GM12878 (cell line): ENCODE results near the gene TOMT. TPM values are rescaled to one million over a fixed set of nuclear protein-coding genes. Genes with fewer than 3 reads are reported as not detected.
A peak's percentile ranks its signal among the peaks of the same experiment; 100 is the strongest.

Source experiments
- ATAC-seq: fragments of 200-7000 bp; cut with Tn5 transposase; 3 replicates; pipeline ENCODE4 v1.9.1; 2020; ENCODE audit warnings: mild to moderate bottlenecking, moderate library complexity
- BruUV-seq: library from RNA; stranded (reverse); fragments of 400-500 nt; replicated peaks from 2 replicates; lab custom pipeline; 2021; lab: Mats Ljungman, UMichigan
- CTCF ChIA-PET: fragments of 300-600 bp; sonication (Branson Sonifier 250); formaldehyde crosslinking; extraction: SDS; loops from one replicate; lab custom pipeline; 2021; ENCODE audit warnings: inconsistent platforms; lab: Yijun Ruan, JAX
- POLR2A ChIA-PET: fragments of 350-600 bp; formaldehyde crosslinking; extraction: SDS; loops from one replicate; lab custom pipeline; 2021; ENCODE audit warnings: inconsistent platforms; lab: Charles Lee
- RAD21 ChIA-PET: fragments of 300-600 bp; sonication (Branson Sonifier 250); formaldehyde crosslinking; loops from one replicate; lab custom pipeline; 2023; ENCODE audit warnings: antibody characterized with exemption; ENCODE audit not compliant: unreplicated experiment; lab: Charles Lee
- SMC1A ChIA-PET: fragments of 300-600 bp; sonication (Branson Sonifier 250); formaldehyde crosslinking; loops from one replicate; lab custom pipeline; 2023; ENCODE audit not compliant: unreplicated experiment, uncharacterized antibody; lab: Charles Lee
- DNase-seq: peaks from one replicate; pipeline ENCODE4 v3.0.0-alpha.2; 2011; ENCODE audit warnings: low read depth, low spot score
- FAIRE-seq: peaks from 3 replicates; lab custom pipeline; 2011; peaks lifted over from hg19 to GRCh38; lab: Jason Lieb, UNC
- H2AFZ ChIP-seq: 2 replicates; pipeline ENCODE4 v1.6.0; 2011; ENCODE audit warnings: low read depth, low read length, control low read depth; ENCODE audit not compliant: control insufficient read depth
- H3K27ac ChIP-seq: 2 replicates; pipeline ENCODE4 v1.5.1; 2011; ENCODE audit warnings: control low read depth; ENCODE audit not compliant: control insufficient read depth, insufficient read depth
- H3K27me3 ChIP-seq, 2 experiments: replicated peaks in 1 of 2; 2 replicates each; pipeline versions ENCODE4 v1.6.0 to v1.6.1; 2011; ENCODE audit warnings: low read length in 1 of 2; ENCODE audit not compliant: control insufficient read depth in 2 of 2, insufficient read depth in 2 of 2
- H3K36me3 ChIP-seq, 2 experiments: 2 replicates each; pipeline ENCODE4 v1.5.1; 2011; ENCODE audit warnings: low read length in 1 of 2; ENCODE audit not compliant: control insufficient read depth in 2 of 2, insufficient read depth in 2 of 2
- H3K4me1 ChIP-seq: 2 replicates; pipeline ENCODE4 v1.6.1; 2011; ENCODE audit warnings: mild to moderate bottlenecking, low read length, moderate library complexity, mixed read lengths; ENCODE audit not compliant: control insufficient read depth, insufficient read depth
- H3K4me2 ChIP-seq: 2 replicates; pipeline ENCODE4 v1.6.0; 2011; ENCODE audit warnings: control low read depth; ENCODE audit not compliant: control insufficient read depth, insufficient read depth
- H3K4me3 ChIP-seq: fragments of 200-600 bp; sonication (generic); 2 replicates; pipeline ENCODE4 v1.5.1; 2016
- H3K79me2 ChIP-seq: 2 replicates; pipeline ENCODE4 v1.6.0; 2011; ENCODE audit warnings: low read length; ENCODE audit not compliant: control insufficient read depth, insufficient read depth
- H3K9ac ChIP-seq: 2 replicates; pipeline ENCODE4 v1.8.0; 2011; ENCODE audit warnings: low read length, control low read depth, mixed read lengths; ENCODE audit not compliant: control insufficient read depth, insufficient read depth
- H3K9me3 ChIP-seq: replicated peaks from 3 replicates; pipeline ENCODE4 v1.5.1; 2011; ENCODE audit warnings: mild to moderate bottlenecking, low read length; ENCODE audit not compliant: control insufficient read depth, insufficient read depth
- H4K20me1 ChIP-seq: 2 replicates; pipeline ENCODE4 v1.6.0; 2011; ENCODE audit not compliant: control insufficient read depth, insufficient read depth
- BACH1 ChIP-seq: fragments of 450-650 bp; IDR thresholded peaks from 2 replicates; pipeline ENCODE4 v1.6.1; 2017; ENCODE audit warnings: mild to moderate bottlenecking, borderline replicate concordance
- ESRRA ChIP-seq: IDR thresholded peaks from 2 replicates; pipeline ENCODE4 v1.6.1; 2012; ENCODE audit warnings: mild to moderate bottlenecking, low read length, improper control_type of control experiment
- EZH2 ChIP-seq: IDR thresholded peaks from 2 replicates; pipeline ENCODE4 v1.6.1; 2012; ENCODE audit warnings: low read depth, mild to moderate bottlenecking, control low read depth, inconsistent platforms, low read length, borderline replicate concordance; ENCODE audit not compliant: control insufficient read depth
- FOXM1 ChIP-seq: IDR thresholded peaks from 2 replicates; pipeline ENCODE4 v1.6.1; 2012; ENCODE audit warnings: low read depth, mild to moderate bottlenecking, inconsistent platforms, low read length, moderate library complexity
- HCFC1 ChIP-seq: fragments of 150-350 bp; IDR thresholded peaks from 2 replicates; pipeline ENCODE4 v1.6.1; 2014; ENCODE audit warnings: low read length
- HDGF ChIP-seq: fragments of 450-650 bp; IDR thresholded peaks from 2 replicates; pipeline ENCODE4 v1.6.1; 2016; ENCODE audit warnings: antibody characterized with exemption
- IKZF2 ChIP-seq, 2 experiments: fragments of 450-650 bp; IDR thresholded peaks; 2 replicates each; pipeline ENCODE4 v1.6.1; 2017; ENCODE audit warnings: mild to moderate bottlenecking in 2 of 2, moderate library complexity in 2 of 2
- JUNB ChIP-seq: IDR thresholded peaks from 2 replicates; pipeline ENCODE4 v1.6.1; 2016; ENCODE audit warnings: antibody characterized with exemption, mild to moderate bottlenecking
- MTA3 ChIP-seq: IDR thresholded peaks from 2 replicates; pipeline ENCODE4 v1.6.1; 2012; ENCODE audit warnings: low read length, inconsistent platforms, borderline replicate concordance
- NFIC ChIP-seq: IDR thresholded peaks from 2 replicates; pipeline ENCODE4 v1.6.1; 2012; ENCODE audit warnings: low read depth, mild to moderate bottlenecking, inconsistent platforms, low read length, moderate library complexity
- RUNX3 ChIP-seq: IDR thresholded peaks from 2 replicates; pipeline ENCODE4 v1.6.1; 2012; ENCODE audit warnings: low read length, inconsistent platforms
- SMARCA5 ChIP-seq: fragments of 450-650 bp; IDR thresholded peaks from 2 replicates; pipeline ENCODE4 v1.6.1; 2017; ENCODE audit warnings: mild to moderate bottlenecking
- SREBF2 ChIP-seq: IDR thresholded peaks from 2 replicates; pipeline ENCODE4 v1.6.1; 2012; ENCODE audit warnings: mild to moderate bottlenecking, low read length
- SUZ12 ChIP-seq: fragments of 200-600 bp; sonication (generic); IDR thresholded peaks from one replicate; pipeline ENCODE4 v1.6.1; 2018; ENCODE audit warnings: antibody characterized with exemption, mild to moderate bottlenecking; ENCODE audit not compliant: unreplicated experiment
- TBL1XR1 ChIP-seq: IDR thresholded peaks from 2 replicates; pipeline ENCODE4 v1.6.1; 2012; ENCODE audit warnings: low read depth, low read length, improper control_type of control experiment
- ZBED1 ChIP-seq: IDR thresholded peaks from 2 replicates; pipeline ENCODE4 v1.6.1; 2016; ENCODE audit warnings: borderline replicate concordance
- ZNF274 ChIP-seq: IDR thresholded peaks from one replicate; pipeline ENCODE4 v1.8.0; 2011; ENCODE audit not compliant: insufficient read length, insufficient read depth
- ZNF622 ChIP-seq: fragments of 450-650 bp; IDR thresholded peaks from 2 replicates; pipeline ENCODE4 v1.6.1; 2017; ENCODE audit warnings: mild to moderate bottlenecking, inconsistent platforms
- whole genome bisulfite sequencing: methylation state at CpG from one replicate; pipeline ENCODE4 v1.1.6; 2016; ENCODE audit warnings: low lambda C conversion rate; ENCODE audit not compliant: insufficient replicate concordance, insufficient coverage; ENCODE audit errors: missing lambda C conversion rate; 5-methylcytosine and 5-hydroxymethylcytosine counted together
- in situ Hi-C: fragments of 300-500 bp; cut with MboI; formaldehyde crosslinking; loops from 9 replicates; pipeline ENCODE4 v1.14.3; 2018; ENCODE audit warnings: mixed read lengths
- intact Hi-C: fragments of 100-400 bp; cut with micrococcal nuclease; formaldehyde crosslinking; loops from one replicate; pipeline ENCODE4 v1.14.2; 2022; ENCODE audit not compliant: unreplicated experiment
- polyA plus RNA-seq, 11 experiments: library from polyadenylated mRNA; depleted of rRNA in 4 of 11; unstranded in 6 of 11; stranded (reverse) in 5 of 11; fragments of >200 nt; fragmentation: Nextera tagmentation in 4 of 11; fragmentation: Illumina TruSeq in 1 of 11; extraction: Ambion mirVana in 4 of 11; extraction: Trizol in 1 of 11; gene quantifications; 1 replicate in 1 of 11; 2 replicates in 10 of 11; pipeline versions ENCODE4 v1.2.1 to v1.2.3, GENCODE V29; 2011 to 2016; ENCODE audit warnings: inconsistent platforms in 2 of 11, missing spikeins in 2 of 11, low read depth in 1 of 11
- total RNA-seq, 4 experiments: library from RNA; depleted of rRNA in 3 of 4; stranded (reverse); fragments of >200 nt in 3 of 4; fragmentation: Illumina TruSeq in 1 of 4; extraction: Trizol in 1 of 4; gene quantifications; 2 replicates each; pipeline versions ENCODE4 v1.2.1 to v1.2.3, GENCODE V29; 2013 to 2021
- TF ChIP-seq, protein P1 (sequence below): fragments of 450-650 bp; IDR thresholded peaks from 2 replicates; pipeline ENCODE4 v1.6.1; 2014; ENCODE audit warnings: mild to moderate bottlenecking
- TF ChIP-seq, protein P2 (sequence below): fragments of 150-350 bp; IDR thresholded peaks from 2 replicates; pipeline ENCODE4 v1.6.1; 2016; ENCODE audit warnings: low read depth, low read length

Gene TOMT
- total and polyA plus RNA-seq, 10 of the 15 experiments (the other 5 are each of a cell fraction or from before 2014, with no cell fraction given), result not detected

- Histone ChIP-seq H3K9me3 (no peaks in the 10 kb centered on the region), H2AFZ (peak within 1 kb of the TSS; percentile 93), H3K27ac (peak within 1 kb of the TSS; percentile 78), H3K27me3 (no peaks in the 10 kb centered on the region), H4K20me1 (no peaks in the 10 kb centered on the region), H3K4me1 (peaks cover 16% of the 10 kb centered on the region), H3K4me3 (peak within 1 kb of the TSS; percentile 77), H3K36me3 (0 out of 4 replicates have a peak, but pooled peaks cover 0 to 2% of the 10 kb centered on the region in 2 experiments), H3K4me2 (peak within 1 kb of the TSS; percentile 89), H3K79me2 (peaks cover 41% of the 10 kb centered on the region), H3K9ac (peak within 1 kb of the TSS; percentile 72)
- 1% methylated on average over 60 of the region's 60 CpGs for WGBS
- DNase-seq (peak; percentile 99), ATAC-seq (peak; percentile 97), FAIRE-seq (peak; percentile 98)
- BruUV-seq, result no TSS peak
- ChIA-PET RAD21 (interaction anchor here (1.1 to 2.4 kb wide), 2 partner anchors 10 to 43 kb away, joined by 4 to 16 read pairs; no protein-coding TSS in a partner anchor), POLR2A (interaction anchor here (0.9 to 1.9 kb wide), 5 partner anchors 32 to 153 kb away, joined by 3 to 13 read pairs (median 4); partner anchors contain the start of genes ANAPC15 and XNDC1N), CTCF (interaction anchor here (1.0 to 2.9 kb wide), 6 partner anchors 10 to 55 kb away, joined by 3 to 49 read pairs (median 16); no protein-coding TSS in a partner anchor), SMC1A (interaction anchor here (0.6 to 3.5 kb wide), 8 partner anchors 10 to 102 kb away, joined by 3 to 30 read pairs (median 4); no protein-coding TSS in a partner anchor)
- in situ Hi-C loops, result no loop called here
- intact Hi-C loops, result loop anchor here (1.0 to 2.0 kb wide), 2 partner anchors 23 to 40 kb away; partner anchors contain the start of gene LAMTOR1
- TF ChIP-seq ZBED1 (no peak; the same call in 1 of the 2 replicates), SUZ12 (no peak), BACH1 (peak; percentile 47; the same call in 1 of the 2 replicates), SREBF2 (no peak), HDGF (0 out of 2 replicates have a peak, but pooled peaks have one; percentile 63), ZNF274 (no peak), ZNF622 (no peak), MTA3 (no peak), ESRRA (no peak), HCFC1 (peak; percentile 92), JUNB (no peak), EZH2 (no peak), SMARCA5 (no peak), FOXM1 (peak; percentile 45; the same call in 1 of the 2 replicates), NFIC (peak; percentile 21; the same call in 1 of the 2 replicates), IKZF2 (IDR thresholded peaks at IDR 0.05) (peak; percentile 53 to 60), RUNX3 (peak; percentile 21; the same call in 1 of the 2 replicates), TBL1XR1 (no peak)
- TF ChIP-seq, protein P1, sequence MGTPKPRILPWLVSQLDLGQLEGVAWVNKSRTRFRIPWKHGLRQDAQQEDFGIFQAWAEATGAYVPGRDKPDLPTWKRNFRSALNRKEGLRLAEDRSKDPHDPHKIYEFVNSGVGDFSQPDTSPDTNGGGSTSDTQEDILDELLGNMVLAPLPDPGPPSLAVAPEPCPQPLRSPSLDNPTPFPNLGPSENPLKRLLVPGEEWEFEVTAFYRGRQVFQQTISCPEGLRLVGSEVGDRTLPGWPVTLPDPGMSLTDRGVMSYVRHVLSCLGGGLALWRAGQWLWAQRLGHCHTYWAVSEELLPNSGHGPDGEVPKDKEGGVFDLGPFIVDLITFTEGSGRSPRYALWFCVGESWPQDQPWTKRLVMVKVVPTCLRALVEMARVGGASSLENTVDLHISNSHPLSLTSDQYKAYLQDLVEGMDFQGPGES, result no peak
- TF ChIP-seq, protein P2, sequence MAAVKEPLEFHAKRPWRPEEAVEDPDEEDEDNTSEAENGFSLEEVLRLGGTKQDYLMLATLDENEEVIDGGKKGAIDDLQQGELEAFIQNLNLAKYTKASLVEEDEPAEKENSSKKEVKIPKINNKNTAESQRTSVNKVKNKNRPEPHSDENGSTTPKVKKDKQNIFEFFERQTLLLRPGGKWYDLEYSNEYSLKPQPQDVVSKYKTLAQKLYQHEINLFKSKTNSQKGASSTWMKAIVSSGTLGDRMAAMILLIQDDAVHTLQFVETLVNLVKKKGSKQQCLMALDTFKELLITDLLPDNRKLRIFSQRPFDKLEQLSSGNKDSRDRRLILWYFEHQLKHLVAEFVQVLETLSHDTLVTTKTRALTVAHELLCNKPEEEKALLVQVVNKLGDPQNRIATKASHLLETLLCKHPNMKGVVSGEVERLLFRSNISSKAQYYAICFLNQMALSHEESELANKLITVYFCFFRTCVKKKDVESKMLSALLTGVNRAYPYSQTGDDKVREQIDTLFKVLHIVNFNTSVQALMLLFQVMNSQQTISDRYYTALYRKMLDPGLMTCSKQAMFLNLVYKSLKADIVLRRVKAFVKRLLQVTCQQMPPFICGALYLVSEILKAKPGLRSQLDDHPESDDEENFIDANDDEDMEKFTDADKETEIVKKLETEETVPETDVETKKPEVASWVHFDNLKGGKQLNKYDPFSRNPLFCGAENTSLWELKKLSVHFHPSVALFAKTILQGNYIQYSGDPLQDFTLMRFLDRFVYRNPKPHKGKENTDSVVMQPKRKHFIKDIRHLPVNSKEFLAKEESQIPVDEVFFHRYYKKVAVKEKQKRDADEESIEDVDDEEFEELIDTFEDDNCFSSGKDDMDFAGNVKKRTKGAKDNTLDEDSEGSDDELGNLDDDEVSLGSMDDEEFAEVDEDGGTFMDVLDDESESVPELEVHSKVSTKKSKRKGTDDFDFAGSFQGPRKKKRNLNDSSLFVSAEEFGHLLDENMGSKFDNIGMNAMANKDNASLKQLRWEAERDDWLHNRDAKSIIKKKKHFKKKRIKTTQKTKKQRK, result no peak
Measured at GRCh38 chr11:72080326-72081183, 25.2 kb upstream of the TOMT start, which contains the start of the genes LRRC51 and NUMA1. TSS of gene LRRC51 (plus strand) at chr11:72080850. CDS start at chr11:72089084, 8,234 bp downstream. TSS of gene NUMA1 (minus strand) at chr11:72080542. CDS start at chr11:72035943, 44,599 bp downstream.
